ENCODE measurements around the gene ZNF786.
"Not testable (repeated sequence)": the region's sequence is repeated elsewhere in the genome, so short reads cannot be mapped to it uniquely, and the experiment has no call there.

The ZNF786 gene

DNA sequence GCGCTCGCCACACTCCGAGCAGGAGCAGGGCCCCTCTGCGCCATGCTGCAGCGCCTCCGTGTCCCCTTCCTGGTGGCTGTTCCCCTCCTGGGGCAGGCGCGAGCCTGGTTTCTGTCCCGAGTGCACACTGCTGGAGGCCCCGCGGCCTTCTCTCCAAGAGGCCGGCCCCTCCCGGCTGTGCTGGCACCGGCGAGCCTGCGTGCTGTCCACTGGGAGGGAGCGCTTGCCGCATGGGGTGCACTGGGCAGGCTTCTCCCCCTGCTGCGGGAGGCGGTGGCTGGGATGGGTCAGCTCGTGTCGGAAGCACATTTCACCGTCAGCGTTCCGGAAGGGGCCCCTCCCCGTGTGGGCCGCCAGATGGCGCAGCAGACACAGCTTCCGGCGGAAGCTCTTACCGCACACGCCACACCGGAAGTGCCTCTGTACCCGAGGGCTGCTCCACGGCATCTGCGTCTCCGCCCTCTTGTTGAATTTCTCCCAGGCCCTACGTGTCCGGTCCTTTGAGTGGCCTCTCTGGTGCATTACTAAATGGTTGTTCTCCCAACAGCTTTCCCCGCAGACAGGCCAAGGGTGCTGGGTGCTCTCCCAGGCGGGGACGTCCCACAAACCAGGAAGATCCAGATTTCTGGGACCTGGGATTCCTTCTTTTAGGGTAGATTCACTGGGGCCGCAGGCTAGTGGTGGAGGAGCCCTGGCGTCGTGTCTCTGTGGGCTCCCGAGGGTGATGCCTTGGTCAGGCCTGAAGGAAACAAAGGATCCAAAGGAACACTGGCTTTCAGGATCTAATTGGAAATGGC, 18.7 kb downstream of the ZNF786 start:
- H3K4me3 ChIP-seq (ENCODE audit: control insufficient read depth, low read depth, low read length), result no peak overlapping the region
- TF ChIP-seq, protein P1, sequence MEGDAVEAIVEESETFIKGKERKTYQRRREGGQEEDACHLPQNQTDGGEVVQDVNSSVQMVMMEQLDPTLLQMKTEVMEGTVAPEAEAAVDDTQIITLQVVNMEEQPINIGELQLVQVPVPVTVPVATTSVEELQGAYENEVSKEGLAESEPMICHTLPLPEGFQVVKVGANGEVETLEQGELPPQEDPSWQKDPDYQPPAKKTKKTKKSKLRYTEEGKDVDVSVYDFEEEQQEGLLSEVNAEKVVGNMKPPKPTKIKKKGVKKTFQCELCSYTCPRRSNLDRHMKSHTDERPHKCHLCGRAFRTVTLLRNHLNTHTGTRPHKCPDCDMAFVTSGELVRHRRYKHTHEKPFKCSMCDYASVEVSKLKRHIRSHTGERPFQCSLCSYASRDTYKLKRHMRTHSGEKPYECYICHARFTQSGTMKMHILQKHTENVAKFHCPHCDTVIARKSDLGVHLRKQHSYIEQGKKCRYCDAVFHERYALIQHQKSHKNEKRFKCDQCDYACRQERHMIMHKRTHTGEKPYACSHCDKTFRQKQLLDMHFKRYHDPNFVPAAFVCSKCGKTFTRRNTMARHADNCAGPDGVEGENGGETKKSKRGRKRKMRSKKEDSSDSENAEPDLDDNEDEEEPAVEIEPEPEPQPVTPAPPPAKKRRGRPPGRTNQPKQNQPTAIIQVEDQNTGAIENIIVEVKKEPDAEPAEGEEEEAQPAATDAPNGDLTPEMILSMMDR (conservative IDR thresholded peaks at IDR 0.05; ENCODE audit: control insufficient read depth, insufficient read depth, low read depth, low read length), result no peak
- DNase-seq (ENCODE audit: low read depth), result peak; percentile 9

DNA sequence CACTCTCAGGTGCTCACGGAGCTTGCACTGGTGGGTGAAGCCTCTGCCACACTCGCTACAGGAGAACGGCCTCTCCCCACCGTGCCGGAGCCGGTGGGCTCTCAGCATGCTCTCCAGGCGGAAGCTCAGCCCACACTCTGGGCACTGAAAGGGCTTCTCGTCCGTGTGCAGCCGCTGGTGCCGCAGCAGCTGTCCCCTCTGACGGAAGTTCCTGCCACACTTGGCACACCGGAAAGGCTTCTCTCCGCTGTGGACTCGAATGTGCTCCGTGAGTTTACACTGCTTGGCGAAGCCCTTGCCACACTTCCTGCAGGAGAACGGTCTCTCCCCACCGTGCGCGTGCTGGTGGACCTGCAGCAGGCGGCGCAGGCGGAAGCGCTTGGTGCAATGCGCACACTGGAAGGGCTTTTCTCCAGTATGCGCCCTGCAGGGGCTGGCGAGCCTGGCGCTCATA, 19.3 kb downstream of the ZNF786 start:
- no peak for DNase-seq (ENCODE audit: low read depth)
- TF ChIP-seq, protein P1 (conservative IDR thresholded peaks at IDR 0.05; ENCODE audit: control insufficient read depth, insufficient read depth, low read depth, low read length), result no peak
- no peak overlapping the region for H3K4me3 ChIP-seq (ENCODE audit: control insufficient read depth, low read depth, low read length)

DNA sequence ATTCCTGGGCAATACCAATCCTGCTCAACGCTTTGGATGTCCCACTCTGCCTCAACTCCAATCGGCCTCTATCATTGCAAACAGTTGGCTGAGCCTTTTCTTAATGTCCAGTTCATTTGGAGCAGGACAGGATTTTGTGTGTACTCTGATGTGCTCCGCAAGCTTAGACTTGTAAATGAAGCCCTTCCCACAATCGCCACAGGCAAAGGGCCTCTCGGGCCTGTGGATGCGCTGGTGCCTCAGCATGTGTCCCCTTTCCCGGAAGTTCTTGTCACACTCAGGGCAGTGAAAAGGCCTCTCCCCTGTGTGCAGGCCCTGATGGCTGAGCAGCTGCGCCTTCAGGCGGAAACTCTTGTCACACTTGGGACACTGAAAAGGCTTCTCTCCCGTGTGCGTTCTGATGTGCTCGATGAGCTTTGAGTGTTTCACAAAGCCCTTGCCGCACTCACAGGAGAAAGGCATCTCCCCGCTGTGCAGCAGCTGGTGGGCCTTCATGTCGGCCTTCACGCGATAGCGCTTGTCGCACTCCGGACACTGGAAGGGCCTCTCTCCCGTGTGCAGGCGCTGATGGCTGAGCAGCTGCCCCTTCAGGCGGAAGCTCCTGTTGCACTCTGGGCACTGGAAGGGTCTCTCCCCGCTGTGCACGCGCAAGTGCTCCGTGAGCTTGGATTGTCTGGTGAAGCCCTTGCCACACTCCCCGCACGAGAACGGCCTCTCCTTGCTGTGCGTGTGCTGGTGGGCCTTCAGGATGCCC, 20.0 kb downstream of the ZNF786 start:
- H3K4me3 ChIP-seq (ENCODE audit: control insufficient read depth, low read depth, low read length), result no peak overlapping the region
- TF ChIP-seq, protein P1 (conservative IDR thresholded peaks at IDR 0.05; ENCODE audit: control insufficient read depth, insufficient read depth, low read depth, low read length), result no peak
- no peak for DNase-seq (ENCODE audit: low read depth)

DNA sequence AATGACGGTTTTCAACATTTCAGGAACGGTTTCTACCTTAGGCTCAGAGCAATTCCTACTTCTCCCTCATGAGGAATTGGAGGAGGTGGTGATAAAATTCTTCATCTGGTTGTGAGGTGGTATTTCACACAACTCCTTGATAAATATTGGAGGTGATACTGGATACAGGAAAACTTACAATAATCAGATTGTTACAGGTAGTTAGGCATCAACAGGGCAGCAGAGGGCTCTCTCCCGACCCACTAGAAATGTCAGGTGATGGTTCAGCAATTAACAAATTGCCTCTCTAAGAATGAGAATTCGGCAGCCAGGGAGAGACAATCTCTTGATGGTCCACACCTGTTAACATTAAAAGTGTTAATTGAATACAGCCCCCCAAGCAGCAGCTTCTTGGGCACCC, 22.6 kb downstream of the ZNF786 start:
- no peak overlapping the region for H3K4me3 ChIP-seq (ENCODE audit: control insufficient read depth, low read depth, low read length)
- TF ChIP-seq, protein P1 (conservative IDR thresholded peaks at IDR 0.05; ENCODE audit: control insufficient read depth, insufficient read depth, low read depth, low read length), result no peak
- DNase-seq (ENCODE audit: low read depth), result no peak

DNA sequence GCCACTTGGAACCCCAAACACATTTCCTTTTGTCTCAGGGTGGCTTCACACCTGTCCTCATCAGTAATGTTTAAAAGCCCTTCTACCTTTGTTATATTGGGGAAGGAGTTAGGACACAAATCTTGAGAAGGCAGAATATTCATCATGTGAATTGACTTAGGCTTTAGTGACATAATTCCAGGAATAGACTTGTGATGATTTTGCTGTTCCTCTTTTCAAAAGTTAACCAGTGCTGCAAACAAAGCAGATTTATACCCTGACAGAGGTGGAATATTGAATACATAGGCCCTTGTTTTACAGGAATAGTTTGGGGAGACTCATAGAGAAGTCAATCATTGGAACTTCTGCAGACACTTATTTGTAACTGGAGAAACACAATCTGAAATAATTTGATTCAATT, 27.0 kb downstream of the ZNF786 start:
- no peak overlapping the region for H3K4me3 ChIP-seq (ENCODE audit: control insufficient read depth, low read depth, low read length)
- no peak for DNase-seq (ENCODE audit: low read depth)
- TF ChIP-seq, protein P1 (conservative IDR thresholded peaks at IDR 0.05; ENCODE audit: control insufficient read depth, insufficient read depth, low read depth, low read length), result no peak

DNA sequence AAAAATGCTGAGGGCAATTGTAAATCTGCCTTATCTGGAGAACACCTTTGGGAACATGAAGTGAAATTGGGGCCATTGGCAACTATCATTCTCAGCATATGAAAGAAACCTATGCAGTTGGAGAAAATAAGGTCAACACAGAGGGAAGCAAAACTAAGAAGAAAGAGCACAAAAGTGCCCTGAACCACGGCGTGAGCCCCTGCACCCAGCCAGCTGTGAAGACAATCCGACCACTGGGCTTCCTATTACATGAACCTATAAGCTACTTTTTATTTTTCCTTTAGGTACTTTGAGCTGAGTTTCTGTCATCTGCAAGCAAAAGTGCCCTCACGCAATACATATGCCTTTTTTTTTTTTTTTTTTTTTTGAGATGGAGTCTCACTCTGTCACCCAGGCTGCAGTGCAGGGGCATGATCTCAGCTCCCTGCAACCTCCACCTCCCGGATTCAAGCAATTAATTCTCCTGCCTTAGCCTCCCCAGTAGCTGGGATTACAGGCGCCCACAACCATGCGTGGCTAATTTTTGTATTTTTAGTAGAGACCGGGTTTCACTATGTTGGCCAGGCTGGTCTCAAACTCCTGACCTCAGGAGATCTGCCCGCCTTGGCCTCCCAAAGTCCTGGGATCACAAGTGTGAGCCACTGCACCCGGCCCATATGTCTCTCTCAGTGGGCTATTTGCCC, 28.2 kb downstream of the ZNF786 start:
- DNase-seq (ENCODE audit: low read depth); H3K4me3 ChIP-seq (ENCODE audit: control insufficient read depth, low read depth, low read length): not testable (repeated sequence)

DNA sequence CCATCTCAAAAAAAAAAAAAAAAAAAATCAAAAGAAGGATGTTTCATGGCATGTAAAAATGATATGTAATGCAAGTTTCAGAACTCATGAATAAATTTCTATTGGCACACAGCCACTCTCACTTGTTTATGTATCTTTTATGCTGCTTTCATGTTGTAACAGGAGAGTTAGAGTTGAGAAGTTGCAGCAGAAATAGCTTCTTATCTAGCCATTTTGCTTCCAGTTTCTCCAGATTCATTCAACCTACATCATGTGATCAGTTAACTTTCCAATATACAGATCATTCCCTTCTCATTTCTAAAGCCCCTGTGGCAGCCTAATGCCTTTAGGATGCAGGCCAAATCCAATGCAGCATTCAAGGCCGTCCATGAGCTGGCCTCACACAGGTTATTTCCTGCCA, 30.4 kb downstream of the ZNF786 start:
- TF ChIP-seq, protein P1 (conservative IDR thresholded peaks at IDR 0.05; ENCODE audit: control insufficient read depth, insufficient read depth, low read depth, low read length), result no peak
- no peak for DNase-seq (ENCODE audit: low read depth)
- no peak overlapping the region for H3K4me3 ChIP-seq (ENCODE audit: control insufficient read depth, low read depth, low read length)
